NCI-H2171 (cell line): Measurements from ENCODE around the gene ALDH1B1.

ENCODE experiments used
- DNase-seq: peaks from one replicate; lab custom pipeline; 2025; lab: John Stamatoyannopoulos, UW

ALDH1B1 gene

DNA sequence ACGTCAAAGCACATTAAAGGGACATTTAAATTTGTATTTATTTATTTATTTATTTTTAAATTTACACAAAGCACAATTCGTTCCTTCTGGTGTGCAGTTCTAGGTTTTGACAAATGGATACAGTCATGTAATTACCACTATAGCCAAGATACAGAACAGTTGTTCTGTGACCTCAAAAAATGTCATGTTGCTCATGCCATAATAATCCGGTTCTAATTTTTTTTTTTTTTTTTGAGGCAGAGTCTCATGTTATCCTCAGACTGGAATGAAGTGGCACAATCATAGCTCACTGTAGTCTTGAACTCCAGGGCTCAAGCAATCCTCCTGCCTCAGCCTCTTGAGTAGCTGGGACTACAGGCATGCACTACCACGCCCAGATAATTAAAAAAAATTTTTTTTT lies 24.0 kb downstream of the ALDH1B1 start:
- DNase-seq, result no peak

DNA sequence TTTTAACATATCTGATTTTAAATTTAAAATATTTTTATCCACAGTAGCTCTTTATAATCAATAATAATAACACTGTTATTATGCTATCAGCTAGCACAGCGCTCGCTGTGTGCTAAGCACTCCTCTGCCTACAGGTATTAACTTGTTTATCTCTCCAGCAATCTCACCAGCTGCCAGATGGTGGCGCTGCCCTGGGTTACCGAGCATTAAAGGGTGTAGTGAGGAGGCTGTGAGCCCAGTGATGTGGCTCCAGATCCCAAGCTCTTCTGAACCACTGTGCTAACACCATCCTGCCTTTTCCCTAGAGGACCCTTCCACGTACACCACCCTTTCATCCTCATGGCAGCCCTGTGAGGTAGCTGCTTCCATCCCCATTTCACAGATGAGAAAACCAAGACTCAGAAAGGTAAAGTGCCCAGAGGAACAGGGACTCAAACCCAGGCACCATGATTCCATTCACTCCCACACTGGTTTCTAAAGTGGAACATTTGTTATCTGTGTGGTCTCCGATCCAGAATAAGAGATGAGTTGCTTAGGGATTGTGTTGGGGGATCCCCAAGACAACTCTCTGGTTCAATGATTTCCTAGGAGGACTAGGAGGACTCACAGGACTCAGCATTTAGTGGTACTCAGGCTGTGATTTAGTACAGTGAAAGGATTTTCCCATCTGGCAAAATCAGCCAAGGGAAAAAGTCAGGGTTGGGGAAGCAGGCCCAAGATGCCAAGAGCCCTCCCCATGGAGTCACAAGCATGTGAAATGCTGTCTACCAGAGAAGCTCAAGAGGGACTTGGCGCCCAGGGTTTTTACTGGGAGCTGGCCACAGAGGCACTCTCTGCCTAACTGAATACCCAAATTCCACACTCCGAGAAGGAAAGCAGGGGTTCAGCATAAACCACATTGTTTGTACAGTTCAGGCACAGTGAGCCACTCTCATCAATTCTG lies 24.8 kb downstream of the ALDH1B1 start:
- no peak for DNase-seq

DNA sequence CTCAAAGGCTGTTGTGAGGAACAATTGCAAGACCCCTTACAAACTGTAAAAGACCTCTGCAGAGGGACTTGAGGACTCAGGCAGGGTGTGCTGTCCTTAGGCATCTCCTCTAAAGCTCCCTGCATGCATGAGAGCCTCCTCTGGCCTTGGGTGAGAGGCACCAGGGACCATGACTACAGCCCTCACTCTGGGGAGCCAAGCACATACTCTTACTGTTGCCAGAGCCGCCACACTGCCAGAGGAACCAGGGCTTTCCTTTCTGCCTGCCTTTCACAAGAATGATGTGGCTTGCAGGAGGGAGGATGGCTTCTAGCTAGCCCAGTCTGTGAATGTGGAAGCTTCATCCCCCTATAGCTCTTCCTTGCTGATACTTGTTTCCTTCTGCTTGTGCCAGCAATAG lies 25.9 kb downstream of the ALDH1B1 start:
- no peak for DNase-seq

DNA sequence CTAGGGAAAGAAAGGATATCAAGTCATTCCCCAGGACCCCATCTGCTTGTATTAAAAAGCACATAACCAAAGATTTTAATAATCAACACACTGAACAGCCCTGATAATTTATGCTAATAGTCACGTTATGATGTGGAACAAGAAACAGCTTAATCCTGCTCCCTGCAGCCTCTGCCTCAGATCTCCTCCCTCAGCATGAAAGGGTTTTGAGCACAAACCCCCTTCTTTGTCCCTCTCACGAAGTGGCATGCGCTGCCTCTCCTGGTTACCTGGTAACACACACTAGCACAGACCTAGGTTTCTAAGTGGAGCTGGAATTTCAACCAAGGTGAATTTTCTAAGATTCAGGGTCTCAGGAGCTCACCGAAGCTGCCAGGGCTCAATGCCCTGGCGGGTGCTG lies 26.7 kb downstream of the ALDH1B1 start:
- no peak for DNase-seq

DNA sequence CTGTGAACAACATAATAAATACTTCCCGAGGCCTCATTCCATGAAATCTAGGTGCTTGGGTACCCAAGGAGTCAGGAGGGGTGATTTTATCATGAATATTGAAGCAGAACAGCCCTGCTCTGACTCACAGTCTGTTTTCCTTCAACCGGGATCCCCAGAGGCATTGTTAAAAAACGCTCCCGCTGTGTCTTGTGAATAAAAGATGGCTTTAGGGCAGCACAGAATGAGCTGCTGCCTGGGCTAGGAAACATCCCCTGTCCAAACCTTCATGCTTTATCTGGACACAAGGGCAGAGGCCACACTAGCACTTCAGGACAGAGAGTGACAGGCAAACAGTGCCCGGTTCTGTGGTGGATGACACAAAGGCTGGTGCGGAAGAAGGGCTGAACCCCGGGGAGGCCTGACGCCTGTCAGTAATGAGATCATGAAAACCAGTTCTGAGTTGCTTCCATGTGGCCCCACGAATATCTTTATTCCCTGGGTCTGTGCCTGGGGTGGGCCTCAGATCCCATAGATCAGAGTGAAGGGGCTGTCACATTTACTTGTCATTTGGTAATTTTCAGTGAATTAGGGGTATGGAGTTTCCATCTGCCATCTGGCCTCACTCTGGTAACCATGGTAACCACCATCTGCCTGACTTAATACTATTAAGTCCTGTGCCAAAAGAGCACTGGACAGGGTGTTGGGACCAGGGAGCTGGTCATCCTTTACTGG lies 29.2 kb downstream of the ALDH1B1 start:
- DNase-seq, result peak; percentile 91

DNA sequence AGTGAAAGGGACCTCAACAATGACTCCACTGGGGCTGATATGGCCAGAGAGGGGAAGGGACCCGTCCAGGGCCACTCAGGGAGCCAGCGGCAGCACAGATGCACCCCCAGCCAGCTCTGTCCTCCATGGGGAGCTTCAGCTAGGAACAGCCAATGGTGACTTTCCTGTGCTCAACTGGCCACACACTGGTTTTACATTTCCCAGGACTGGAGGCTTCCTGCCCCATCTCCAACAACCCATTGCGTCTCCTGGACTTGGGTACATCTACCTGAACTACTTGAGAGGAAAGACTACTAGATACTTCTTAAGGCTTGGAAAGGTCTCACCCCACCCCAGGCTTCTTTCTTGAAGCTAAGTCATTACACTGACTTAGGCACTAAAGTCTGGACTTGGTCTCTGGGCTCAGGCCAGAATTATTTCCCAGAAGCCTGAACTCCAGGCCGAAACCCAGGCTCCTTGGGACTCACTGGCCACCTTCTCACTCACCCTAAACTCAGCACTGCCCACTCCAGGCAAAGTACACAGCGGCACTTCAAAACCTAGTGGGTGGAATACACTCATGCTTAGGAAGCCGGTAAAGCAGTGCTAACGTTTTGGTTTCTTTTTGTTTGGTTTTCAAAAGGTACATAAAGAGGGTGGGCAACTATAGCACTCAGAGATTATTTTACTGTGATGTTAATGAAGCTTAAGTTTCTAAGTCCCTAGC lies 30.2 kb downstream of the ALDH1B1 start:
- DNase-seq, result no peak

DNA sequence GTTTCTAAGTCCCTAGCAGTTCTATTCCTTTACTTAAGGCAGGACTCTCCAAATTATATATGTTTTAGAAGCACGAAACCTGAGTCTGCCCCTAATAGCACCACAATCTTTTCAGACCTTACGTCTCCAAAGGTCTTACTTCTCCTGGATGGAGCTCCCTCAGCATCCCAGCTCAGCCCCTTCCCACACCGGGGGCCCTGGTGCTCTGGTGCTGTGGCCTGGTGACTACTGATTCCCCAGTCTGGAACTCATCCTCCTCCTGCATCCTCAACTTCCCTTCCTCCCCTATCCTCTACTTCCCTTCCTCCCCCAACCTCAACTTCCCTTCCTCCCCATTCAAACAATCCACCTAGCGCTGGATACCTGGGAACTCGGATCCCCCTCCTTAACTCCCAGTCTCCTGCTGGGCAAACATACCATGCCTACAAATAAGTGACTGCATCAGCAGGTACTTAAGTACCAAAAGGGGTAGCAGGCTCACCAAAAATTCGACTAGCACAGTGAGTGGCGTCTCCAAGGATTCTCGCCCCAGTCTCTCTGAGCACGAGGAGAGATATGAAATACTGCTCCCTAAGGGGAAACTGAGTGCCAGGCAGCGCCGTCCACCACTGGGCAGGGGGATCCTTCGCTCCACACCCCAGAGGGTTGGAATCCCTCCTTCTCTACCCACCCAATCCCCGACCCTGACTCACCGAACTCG lies 30.9 kb downstream of the ALDH1B1 start:
- DNase-seq, result no peak

DNA sequence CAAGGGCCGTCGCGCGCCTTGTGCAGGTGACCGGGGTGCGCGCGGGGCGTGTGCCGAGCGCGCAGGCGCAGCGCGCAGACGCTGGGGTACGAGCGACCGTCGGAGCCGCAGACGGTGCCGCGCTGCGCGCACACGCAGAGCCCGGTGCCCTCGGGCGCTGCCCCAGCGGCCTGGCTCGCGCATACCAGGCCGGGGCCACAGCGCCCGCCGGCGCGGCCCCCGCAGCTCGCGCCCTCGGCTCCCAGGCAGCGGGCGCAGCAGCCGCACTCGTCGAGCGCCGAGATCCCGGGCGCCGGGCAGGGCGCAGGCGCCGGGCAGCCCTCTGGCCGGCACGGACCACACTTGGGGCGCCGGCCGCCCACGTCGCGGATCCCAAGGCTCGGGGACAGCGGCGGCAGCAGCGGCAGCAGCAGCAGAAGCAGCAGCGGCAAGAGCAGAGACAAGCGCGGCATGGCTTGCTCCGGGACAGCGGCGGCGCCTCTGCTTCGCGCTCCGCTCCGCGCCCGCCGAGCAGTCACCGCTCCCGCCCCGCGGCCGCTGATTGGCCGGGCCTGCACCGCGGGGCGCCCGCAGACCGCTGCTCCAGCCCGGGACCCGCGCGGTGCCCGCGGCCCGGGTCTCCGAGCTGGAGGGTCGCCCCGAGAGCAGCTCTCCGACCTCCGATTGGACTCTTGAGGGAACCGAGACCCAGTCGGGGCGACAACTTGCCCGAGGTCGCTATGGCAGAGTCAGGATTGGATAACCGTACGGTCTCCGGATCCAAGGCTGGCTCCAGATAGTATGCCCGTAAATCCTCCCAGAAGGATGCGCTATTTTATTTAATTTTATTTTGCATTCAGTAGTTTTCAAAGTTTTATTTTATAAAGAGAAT lies 31.7 kb downstream of the ALDH1B1 start, which contains the start of gene IGFBPL1:
Gene IGFBPL1, minus strand, starts transcription at position 482 of the 871 bp plus-strand sequence. Its CDS starts 30 bp downstream, at position 452.
- peak; percentile 84 for DNase-seq

DNA sequence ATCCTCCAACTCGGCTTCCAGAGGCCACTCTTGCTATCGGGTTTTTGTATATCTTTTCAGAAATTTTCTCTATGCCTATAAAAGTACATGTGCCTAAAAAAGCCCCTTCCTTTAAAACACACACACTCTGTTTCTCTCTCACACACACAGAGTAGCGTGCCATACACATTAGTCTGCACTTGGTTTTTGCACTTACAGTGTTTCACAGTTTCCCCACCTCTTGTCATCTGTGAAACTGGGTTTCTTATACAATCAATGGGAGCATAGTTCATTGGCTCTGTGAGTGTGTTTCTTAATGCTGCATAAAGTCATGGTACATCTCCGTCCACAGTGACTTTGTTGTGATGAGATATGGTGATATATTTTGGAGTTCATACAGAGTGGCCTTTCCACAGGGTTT lies 32.4 kb downstream of the ALDH1B1 start:
- DNase-seq, result no peak

DNA sequence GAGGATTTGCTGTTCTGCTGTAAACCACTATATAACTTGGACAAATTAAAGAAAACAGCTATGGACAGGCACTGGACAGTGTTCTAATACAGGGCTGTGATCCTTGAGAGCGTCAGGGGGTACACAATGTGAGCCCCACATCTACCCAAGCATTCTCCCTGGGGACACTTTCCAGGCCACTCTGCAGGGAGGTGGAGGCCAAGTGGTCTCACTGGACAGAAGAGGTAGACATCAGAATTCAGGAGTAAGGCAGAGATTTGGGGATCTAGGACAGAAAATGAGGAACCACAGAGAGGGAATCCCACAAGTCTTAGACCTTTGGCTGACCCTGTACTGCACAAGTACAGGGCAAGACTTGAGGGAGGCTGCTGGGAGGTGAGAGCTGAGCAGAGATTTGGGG lies 35.6 kb downstream of the ALDH1B1 start:
- no peak for DNase-seq

DNA sequence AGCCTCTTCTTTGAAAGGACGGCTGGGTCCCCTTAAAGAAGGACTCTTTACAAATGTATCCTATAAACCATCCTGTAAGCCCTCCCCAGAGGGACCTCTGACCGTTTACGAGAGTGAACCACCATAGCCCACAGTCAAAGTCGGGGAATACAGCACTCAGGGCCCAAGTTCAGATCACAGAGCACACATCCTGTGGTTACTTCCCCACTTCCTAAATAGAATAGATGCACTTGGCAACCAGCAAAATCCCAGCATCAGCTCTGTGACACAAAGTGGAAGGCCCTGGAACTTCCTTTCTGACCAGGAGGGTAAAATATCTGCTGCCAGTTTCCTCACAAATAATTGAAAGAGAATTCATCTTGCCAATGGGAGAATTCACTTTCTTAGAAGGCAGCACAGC lies 38.6 kb downstream of the ALDH1B1 start:
- no peak for DNase-seq

DNA sequence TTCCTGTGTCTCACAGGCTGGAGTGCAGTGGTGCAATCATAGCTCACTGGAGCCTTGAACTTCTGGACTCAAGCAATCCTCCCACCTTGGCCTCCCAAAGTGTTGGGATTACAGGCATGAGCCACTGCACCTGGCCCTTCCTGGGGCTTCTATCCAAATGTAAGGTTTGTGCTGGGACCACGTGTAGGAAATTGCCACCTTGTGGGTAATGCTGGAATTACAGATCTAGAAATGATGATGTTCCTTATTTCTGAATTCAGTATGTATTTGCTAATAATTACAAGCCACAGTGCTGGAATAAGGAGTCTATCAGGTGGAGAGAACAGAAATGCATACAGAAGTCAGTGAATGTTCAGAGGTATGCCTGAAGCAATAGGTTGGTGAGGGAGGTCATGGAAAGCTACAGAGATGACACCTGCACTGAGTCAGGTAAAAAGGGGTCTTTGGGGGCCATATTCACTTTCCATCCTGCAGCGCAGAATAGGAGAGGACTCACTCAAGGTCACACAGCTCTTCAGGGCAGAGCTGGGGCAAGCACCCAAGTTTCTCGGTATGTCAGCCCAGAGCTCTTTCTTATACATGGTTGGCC lies 40.5 kb downstream of the ALDH1B1 start:
- peak; percentile 19 for DNase-seq

DNA sequence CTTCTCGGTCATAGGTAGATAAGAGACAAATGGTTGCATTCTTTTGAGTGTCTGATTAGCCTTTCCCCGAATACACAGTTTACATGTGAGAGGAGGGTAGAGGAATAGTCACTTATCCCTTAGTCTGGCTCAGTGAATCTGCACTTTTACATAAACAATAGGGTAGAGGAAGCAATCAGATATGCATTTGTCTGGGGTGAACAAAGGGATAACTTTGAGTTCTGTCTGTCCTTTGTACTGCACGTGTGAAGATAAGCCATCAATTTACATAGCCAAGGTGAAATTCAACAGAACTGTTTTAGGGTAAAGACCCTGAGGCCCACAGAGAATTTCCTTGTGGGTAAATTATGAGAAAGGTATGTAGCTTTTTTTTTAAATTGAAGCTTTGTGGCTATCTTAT lies 41.9 kb downstream of the ALDH1B1 start:
- no peak for DNase-seq

DNA sequence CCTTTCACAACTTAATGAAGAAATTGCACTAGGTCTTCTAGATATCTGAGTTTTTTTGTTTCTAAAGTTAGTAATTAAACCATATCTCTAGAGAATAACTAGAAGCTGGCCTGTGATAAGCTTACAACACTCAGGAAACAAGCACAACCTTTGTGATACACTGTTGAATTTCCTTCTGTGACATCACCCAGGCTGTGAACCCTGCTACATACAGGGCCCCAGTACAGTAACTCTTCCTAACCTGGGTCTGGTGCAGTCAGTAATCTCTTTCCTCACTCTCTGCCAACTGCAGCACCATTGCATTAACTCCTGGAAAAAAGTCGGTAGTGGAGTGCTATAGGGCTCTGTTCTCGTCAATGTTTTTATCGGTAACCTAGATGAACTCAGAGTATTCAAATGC lies 42.4 kb downstream of the ALDH1B1 start:
- DNase-seq, result no peak

DNA sequence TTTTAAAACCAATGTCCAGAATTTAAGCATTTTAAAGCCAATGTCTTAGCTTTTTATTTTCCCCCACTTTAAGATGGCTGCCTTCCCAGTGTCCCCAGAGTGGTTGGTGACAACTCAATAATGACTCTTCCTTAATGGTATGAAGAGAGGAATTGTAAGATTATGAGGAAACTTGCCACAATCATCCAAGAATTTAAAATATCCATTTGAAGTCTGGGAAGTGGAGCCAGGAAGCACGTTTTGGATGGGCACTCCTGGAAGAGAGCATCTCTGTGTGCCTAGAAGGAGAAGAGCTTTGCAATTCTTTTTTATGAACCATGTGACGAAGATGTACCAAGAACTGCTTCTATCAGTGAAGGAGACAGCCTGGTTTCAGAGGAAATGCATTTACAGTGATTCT lies 43.0 kb downstream of the ALDH1B1 start:
- no peak for DNase-seq

DNA sequence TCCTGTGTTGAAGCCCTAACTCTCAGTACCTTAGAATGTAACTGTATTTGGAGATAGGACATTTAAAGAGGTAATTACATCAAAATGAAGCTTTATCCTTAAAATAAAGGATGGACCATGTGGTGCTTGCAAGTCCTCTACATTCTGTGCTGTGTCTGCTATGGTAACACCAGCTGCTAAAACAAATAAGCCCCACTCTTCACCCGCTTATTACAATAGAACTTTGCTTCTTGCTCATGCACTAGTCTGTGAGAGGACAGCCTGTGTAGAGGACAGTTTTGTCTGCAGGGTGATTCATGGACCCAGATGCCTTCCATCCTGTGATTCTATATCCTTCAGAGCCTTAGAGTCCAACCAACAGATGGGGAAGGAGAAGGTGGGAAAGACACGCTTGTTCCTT lies 44.2 kb downstream of the ALDH1B1 start:
- no peak for DNase-seq

DNA sequence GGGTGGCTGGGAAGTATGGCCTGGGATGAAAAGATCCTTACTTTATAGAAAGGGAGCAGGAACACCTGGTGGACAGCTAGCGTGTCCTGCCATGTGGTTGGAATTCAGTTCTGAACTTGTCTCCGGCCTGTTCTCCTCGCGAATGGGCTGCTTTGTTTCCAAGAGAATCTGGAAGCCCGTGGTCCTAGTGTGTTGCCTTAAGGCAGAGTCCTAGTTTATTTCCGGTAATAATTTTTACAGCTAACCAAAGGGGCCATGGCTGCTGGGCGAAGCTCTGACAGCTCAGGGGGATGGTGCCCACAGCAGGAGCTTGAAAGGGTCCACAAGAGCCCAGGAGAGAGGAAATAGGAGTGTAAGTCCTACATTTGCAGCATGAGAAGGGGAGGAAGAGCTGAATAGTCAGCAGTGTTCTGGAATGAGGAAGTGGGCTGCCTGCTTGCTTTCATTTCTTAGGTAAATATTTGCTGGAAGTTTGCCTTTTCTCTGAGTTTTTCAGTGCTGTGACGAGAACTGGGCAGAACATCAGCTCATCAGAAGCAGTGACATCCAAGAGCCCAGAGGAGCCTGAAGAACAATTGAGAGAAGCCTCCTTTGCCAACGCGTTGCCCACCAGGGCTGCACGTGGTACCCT lies 44.8 kb downstream of the ALDH1B1 start:
- DNase-seq, result no peak

DNA sequence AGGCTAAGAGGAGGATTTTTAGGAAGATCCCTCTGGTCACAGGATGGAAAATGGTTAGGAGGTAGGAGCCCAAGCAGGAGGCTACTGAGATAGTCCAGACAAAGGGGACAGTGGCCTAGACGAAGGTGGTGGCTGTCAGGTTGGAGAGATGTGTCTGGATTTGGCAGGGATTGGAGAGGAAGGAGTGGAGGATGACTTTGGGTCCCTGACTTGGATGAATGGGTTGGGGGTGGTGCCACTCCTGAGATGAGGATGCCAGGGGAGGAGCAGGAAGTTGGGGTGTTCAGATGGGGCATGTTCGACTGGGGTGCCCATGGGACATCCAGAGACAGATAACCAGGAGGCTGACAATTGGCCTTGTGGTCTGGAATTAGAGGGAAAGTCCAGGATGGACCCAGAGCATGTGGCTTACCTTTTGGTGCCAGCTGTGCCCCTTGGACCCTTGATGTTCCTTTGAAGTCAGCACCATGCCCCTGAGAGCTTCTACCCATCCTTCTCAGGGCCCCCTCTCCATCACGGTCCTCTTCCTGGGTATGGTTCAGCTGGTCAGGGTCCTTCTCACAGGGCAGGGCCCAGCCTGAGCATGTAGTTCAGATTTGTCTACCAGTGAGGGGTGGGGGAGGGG lies 46.9 kb downstream of the ALDH1B1 start:
- DNase-seq, result no peak

DNA sequence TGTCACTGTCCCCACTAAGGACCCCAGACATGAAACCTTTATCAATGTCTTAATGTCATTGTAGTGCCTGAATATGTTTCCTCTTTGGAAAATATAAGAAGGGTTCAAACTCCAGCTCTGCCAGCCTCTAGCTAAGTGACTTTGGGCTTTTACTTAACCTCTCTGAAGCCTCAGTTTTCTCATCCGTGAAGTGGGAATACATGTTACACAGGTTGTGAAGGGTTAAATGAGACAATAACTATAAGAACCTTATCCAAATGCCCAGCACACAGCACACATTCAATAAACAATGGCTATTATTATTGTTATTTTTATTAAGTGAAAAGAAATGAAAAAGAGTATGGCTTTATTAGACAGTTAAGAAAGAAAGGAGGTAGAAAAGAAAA lies 47.4 kb downstream of the ALDH1B1 start:
- DNase-seq, result no peak

DNA sequence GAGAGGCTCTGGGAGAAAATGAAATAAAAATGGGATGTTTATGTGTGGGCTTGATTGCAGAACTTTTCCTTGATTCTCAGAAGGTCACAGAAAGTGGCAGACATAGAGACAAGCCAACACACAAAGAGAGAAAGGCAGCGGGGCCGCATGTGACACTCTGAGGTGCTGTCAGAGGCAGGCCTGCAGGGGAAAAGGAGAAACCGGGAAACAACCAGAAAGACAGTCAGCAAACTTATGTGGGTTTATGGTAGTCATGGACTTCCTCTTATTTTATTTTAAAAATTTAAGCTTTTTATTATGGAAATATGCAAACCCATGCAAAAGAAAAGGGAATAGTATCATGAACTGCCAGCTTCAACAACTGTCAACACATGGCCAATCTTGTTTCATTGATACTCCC lies 48.0 kb downstream of the ALDH1B1 start:
- DNase-seq, result no peak
